Hepatocyte (in vitro differentiated cells): Measurements from ENCODE around the gene TBX15. TPM values are rescaled to one million over a fixed set of nuclear protein-coding genes. Genes with fewer than 3 reads are reported as not detected.

Experiments used
- DNase-seq: peaks from one replicate; pipeline ENCODE4 v3.0.0-alpha.2; 2016; ENCODE audit warnings: low spot score
- H2AFZ ChIP-seq: fragments of 200-600 bp; sonication (generic); 2 replicates; pipeline ENCODE4 v1.6.0; 2016; ENCODE audit warnings: antibody characterized with exemption, mild to moderate bottlenecking
- H3K27ac ChIP-seq: fragments of 200-600 bp; sonication (generic); 2 replicates; pipeline ENCODE4 v1.5.1; 2016; ENCODE audit warnings: mild to moderate bottlenecking
- H3K27me3 ChIP-seq: fragments of 200-600 bp; sonication (generic); 2 replicates; pipeline ENCODE4 v1.6.1; 2016
- H3K36me3 ChIP-seq: fragments of 200-600 bp; sonication (generic); replicated peaks from 2 replicates; pipeline ENCODE4 v1.5.1; 2016; ENCODE audit warnings: low read depth; ENCODE audit not compliant: insufficient read depth
- H3K4me1 ChIP-seq: fragments of 200-600 bp; sonication (generic); 2 replicates; pipeline ENCODE4 v1.5.1; 2016; ENCODE audit warnings: mild to moderate bottlenecking, moderate library complexity; ENCODE audit not compliant: insufficient read depth
- H3K4me2 ChIP-seq: fragments of 200-600 bp; sonication (generic); 2 replicates; pipeline ENCODE4 v1.6.0; 2016
- H3K4me3 ChIP-seq: fragments of 200-600 bp; sonication (generic); 2 replicates; pipeline ENCODE4 v1.5.1; 2016; ENCODE audit warnings: mild to moderate bottlenecking
- H3K79me2 ChIP-seq: fragments of 200-600 bp; sonication (generic); 2 replicates; pipeline ENCODE4 v1.6.0; 2017; ENCODE audit warnings: mild to moderate bottlenecking
- H3K9me2 ChIP-seq: fragments of 200-600 bp; sonication (generic); replicated peaks from 2 replicates; pipeline ENCODE4 v1.6.0; 2017; ENCODE audit warnings: mild to moderate bottlenecking; ENCODE audit not compliant: insufficient read depth
- H3K9me3 ChIP-seq: fragments of 200-600 bp; sonication (generic); 2 replicates; pipeline ENCODE4 v1.5.1; 2016; ENCODE audit warnings: low read depth, mild to moderate bottlenecking
- H4K20me1 ChIP-seq: fragments of 200-600 bp; sonication (generic); 2 replicates; pipeline ENCODE4 v1.6.0; 2016; ENCODE audit warnings: mild to moderate bottlenecking; ENCODE audit not compliant: insufficient read depth, poor library complexity, severe bottlenecking
- EZH2 ChIP-seq: fragments of 200-600 bp; sonication (generic); IDR thresholded peaks from 2 replicates; pipeline ENCODE4 v1.6.1; 2016; ENCODE audit warnings: antibody characterized with exemption, mild to moderate bottlenecking, borderline replicate concordance
- EZH2phosphoT487 ChIP-seq: fragments of 200-600 bp; sonication (generic); IDR thresholded peaks from one replicate; pipeline ENCODE4 v1.6.1; 2018; ENCODE audit warnings: antibody characterized with exemption, mild to moderate bottlenecking, low read depth, moderate library complexity; ENCODE audit not compliant: unreplicated experiment, severe bottlenecking
- WGBS: methylation state at CpG from one replicate; pipeline ENCODE4 v1.1.6; 2016; ENCODE audit warnings: low lambda C conversion rate; ENCODE audit errors: missing lambda C conversion rate; 5-methylcytosine and 5-hydroxymethylcytosine counted together
- polyA plus RNA-seq: library from polyadenylated mRNA; unstranded; fragments of >200 nt; fragmentation: Nextera tagmentation; extraction: Ambion mirVana; gene quantifications from 2 replicates; pipeline ENCODE4 v1.2.1, GENCODE V29; 2016
- total RNA-seq: library from RNA; depleted of rRNA; stranded (reverse); fragments of >200 nt; gene quantifications from 2 replicates; pipeline ENCODE4 v1.2.3, GENCODE V29; 2014
- TF ChIP-seq, protein P1 (sequence below): fragments of 200-600 bp; sonication (generic); IDR thresholded peaks from 2 replicates; pipeline ENCODE4 v1.5.1; 2016; ENCODE audit warnings: antibody characterized with exemption, mild to moderate bottlenecking; ENCODE audit not compliant: poor library complexity

TBX15 gene
- total and polyA plus RNA-seq, 2 experiments from 2014 or later = 1.6 to 3.8 TPM

DNA sequence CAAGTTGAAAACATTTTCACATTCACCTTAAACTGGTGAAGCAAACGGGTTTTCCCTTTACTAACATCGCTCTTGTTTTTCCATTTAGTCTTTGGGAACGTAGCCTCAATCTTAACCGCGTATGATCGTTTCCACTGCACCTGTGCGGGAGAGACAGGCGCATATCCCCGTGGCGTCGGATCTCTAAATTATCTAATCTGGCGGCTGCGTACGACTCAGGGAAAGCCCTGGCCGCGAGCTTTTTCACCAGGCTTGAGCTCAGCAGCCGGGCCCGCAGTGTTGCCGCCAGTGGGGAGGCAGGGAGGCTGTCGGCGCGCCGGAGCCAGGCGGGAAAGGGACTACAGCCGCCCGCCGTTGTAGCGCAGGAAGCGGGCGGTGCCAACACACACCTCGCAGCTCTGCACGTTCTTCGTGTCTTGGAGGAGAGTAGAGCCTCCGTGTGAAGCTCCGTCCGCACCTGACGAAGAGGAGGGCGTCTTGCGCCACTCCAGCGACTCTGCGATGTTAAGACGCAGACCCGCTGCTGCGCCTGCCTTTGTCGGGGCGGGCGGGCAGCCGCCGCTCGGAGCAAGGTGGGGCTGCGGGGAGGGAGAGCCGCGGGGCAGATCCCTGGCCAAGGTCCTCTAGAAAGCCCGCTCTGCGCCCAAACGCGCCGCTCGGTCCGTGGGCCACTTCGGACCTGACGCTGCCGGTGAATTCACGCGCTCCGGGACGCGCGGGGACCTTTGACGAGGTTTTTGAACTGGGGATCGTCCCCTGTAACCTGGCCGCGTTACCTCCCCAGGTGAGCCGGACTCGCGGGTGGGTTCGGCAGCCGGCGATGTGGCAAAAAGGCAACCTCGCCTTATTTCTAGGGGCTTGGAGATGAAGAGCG lies 18.5 kb upstream of the TBX15 start:
- Histone ChIP-seq H3K9me2 (no peaks in the 10 kb centered on the region), H3K27ac (no peak overlapping the region), H3K4me3 (no peak overlapping the region), H3K4me1 (no peaks in the 10 kb centered on the region), H4K20me1 (no peaks in the 10 kb centered on the region), H3K27me3 (peaks cover 82% of the 10 kb centered on the region), H3K36me3 (no peaks in the 10 kb centered on the region), H2AFZ (no peak overlapping the region), H3K79me2 (no peaks in the 10 kb centered on the region), H3K4me2 (peak overlapping the region; percentile 63), H3K9me3 (no peaks in the 10 kb centered on the region)
- TF ChIP-seq EZH2phosphoT487 = peak; percentile 24
- TF ChIP-seq EZH2 = peak; percentile 85
- TF ChIP-seq, protein P1, sequence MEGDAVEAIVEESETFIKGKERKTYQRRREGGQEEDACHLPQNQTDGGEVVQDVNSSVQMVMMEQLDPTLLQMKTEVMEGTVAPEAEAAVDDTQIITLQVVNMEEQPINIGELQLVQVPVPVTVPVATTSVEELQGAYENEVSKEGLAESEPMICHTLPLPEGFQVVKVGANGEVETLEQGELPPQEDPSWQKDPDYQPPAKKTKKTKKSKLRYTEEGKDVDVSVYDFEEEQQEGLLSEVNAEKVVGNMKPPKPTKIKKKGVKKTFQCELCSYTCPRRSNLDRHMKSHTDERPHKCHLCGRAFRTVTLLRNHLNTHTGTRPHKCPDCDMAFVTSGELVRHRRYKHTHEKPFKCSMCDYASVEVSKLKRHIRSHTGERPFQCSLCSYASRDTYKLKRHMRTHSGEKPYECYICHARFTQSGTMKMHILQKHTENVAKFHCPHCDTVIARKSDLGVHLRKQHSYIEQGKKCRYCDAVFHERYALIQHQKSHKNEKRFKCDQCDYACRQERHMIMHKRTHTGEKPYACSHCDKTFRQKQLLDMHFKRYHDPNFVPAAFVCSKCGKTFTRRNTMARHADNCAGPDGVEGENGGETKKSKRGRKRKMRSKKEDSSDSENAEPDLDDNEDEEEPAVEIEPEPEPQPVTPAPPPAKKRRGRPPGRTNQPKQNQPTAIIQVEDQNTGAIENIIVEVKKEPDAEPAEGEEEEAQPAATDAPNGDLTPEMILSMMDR = no peak
- no peak for DNase-seq
- WGBS = 37% methylated on average over 57 of the region's 81 CpGs

DNA sequence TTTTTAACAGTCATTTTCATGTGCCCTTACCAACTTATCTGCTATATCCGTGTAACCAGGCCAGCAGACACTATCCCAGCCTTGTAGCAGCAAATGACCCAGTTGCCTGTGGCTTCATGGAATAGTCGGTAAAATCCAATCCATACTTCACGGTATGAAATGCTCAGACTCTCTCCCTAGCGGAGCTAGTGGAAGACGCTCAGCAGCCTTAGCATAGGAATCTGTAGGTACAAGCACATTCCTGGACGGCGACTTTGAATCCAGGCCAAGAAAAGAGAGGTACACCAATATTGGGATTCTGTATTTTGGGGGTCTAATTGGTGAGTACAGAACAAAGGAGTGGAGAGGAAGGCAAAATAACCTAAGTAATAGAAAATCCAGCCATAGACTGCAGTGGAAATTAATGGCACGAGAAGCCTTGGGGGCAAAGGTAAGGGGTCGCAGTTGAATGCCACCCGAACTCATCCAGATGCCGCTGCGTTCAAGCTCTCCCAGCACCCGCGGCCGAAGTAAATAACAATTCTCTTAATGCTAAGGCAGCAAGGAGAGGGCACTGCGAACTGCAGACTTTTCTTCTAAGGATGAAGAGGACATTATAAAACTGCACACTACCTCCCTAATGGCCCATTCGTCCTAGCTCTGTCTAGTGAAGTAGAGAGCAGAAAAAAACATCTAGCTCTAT lies 17.7 kb upstream of the TBX15 start:
- H2AFZ ChIP-seq = no peak overlapping the region
- H3K9me2 ChIP-seq = no peaks in the 10 kb centered on the region
- H4K20me1 ChIP-seq = no peaks in the 10 kb centered on the region
- H3K79me2 ChIP-seq = no peaks in the 10 kb centered on the region
- H3K27me3 ChIP-seq = peaks cover 88% of the 10 kb centered on the region
- no peaks in the 10 kb centered on the region for H3K9me3 ChIP-seq
- H3K4me1 ChIP-seq = peaks cover 4% of the 10 kb centered on the region
- H3K4me3 ChIP-seq = no peak overlapping the region
- no peak for DNase-seq
- no peaks in the 10 kb centered on the region for H3K36me3 ChIP-seq
- no peak overlapping the region for H3K4me2 ChIP-seq
- no peak for TF ChIP-seq EZH2
- TF ChIP-seq, protein P1 = no peak
- TF ChIP-seq EZH2phosphoT487 = no peak
- H3K27ac ChIP-seq = no peak overlapping the region
- WGBS = 59% methylated on average over 17 of the region's 17 CpGs

DNA sequence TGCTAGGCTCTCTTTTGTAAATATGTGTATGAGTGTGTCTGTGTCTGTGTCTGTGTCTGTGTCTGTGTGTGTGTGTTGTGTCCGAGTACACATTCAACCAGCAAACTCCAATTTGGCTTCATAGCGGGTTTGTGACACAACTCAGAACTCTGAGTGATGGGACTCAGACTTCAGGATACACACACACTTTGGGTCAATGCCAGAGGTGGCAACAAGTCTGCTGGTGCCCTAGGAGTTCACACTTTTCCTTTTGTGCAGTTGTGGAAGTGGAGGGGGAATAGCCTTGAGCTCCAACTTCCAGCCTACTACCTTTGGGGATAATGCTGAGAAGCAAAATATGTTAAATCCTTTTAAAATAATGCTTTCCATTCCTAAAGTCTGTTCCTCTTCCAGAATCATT lies 16.6 kb upstream of the TBX15 start:
- peaks cover 88% of the 10 kb centered on the region for H3K27me3 ChIP-seq
- no peak overlapping the region for H3K4me3 ChIP-seq
- H3K79me2 ChIP-seq = no peaks in the 10 kb centered on the region
- H4K20me1 ChIP-seq = no peaks in the 10 kb centered on the region
- no peak for TF ChIP-seq EZH2phosphoT487
- no peak for TF ChIP-seq EZH2
- TF ChIP-seq, protein P1 = no peak
- no peak overlapping the region for H3K4me2 ChIP-seq
- no peaks in the 10 kb centered on the region for H3K9me2 ChIP-seq
- 86% methylated on average over 2 of the region's 2 CpGs for WGBS
- no peaks in the 10 kb centered on the region for H3K9me3 ChIP-seq
- H3K27ac ChIP-seq = no peak overlapping the region
- H2AFZ ChIP-seq = no peak overlapping the region
- H3K4me1 ChIP-seq = peaks cover 12% of the 10 kb centered on the region
- H3K36me3 ChIP-seq = no peaks in the 10 kb centered on the region
- DNase-seq = no peak
